Parathyroid adenoma (tissue), 2 donors: ENCODE measurements around the gene GDNF.

ENCODE experiments used
- H2AFZ ChIP-seq: fragments of 300-600 bp; sonication (generic); one replicate; pipeline ENCODE4 v1.7.0; 2017; ENCODE audit warnings: antibody characterized with exemption, mild to moderate bottlenecking
- H3K27ac ChIP-seq: fragments of 300-600 bp; sonication (generic); one replicate; pipeline ENCODE4 v1.7.0; 2017
- H3K27me3 ChIP-seq: fragments of 300-600 bp; sonication (generic); one replicate; pipeline ENCODE4 v1.7.0; 2017; ENCODE audit warnings: low read length; ENCODE audit not compliant: control insufficient read depth, insufficient read depth
- H3K36me3 ChIP-seq: fragments of 300-600 bp; sonication (generic); one replicate; pipeline ENCODE4 v1.7.0; 2017; ENCODE audit warnings: low read length; ENCODE audit not compliant: control insufficient read depth, insufficient read depth
- H3K4me1 ChIP-seq: fragments of 300-600 bp; sonication (generic); one replicate; pipeline ENCODE4 v1.7.0; 2017; ENCODE audit warnings: control low read depth
- H3K4me2 ChIP-seq: fragments of 300-600 bp; sonication (generic); one replicate; pipeline ENCODE4 v1.7.0; 2017; ENCODE audit warnings: low read length
- H3K4me3 ChIP-seq: fragments of 300-600 bp; sonication (generic); one replicate; pipeline ENCODE4 v1.7.0; 2017; ENCODE audit warnings: low read depth, low read length
- H3K79me2 ChIP-seq: fragments of 300-600 bp; sonication (generic); one replicate; pipeline ENCODE4 v1.7.0; 2017; ENCODE audit warnings: control low read depth
- H3K9ac ChIP-seq: fragments of 300-600 bp; sonication (generic); one replicate; pipeline ENCODE4 v1.7.0; 2017; ENCODE audit warnings: mild to moderate bottlenecking
- H3K9me3 ChIP-seq: fragments of 300-600 bp; sonication (generic); one replicate; pipeline ENCODE4 v1.7.0; 2017; ENCODE audit warnings: low read length; ENCODE audit not compliant: control insufficient read depth
- TF ChIP-seq, protein P1 (sequence below): fragments of 300-600 bp; sonication (generic); IDR thresholded peaks from one replicate; pipeline ENCODE4 v1.7.0; 2017; ENCODE audit warnings: antibody characterized with exemption, mild to moderate bottlenecking
- donor health status: primary hyperparathyroidism.

The GDNF gene

DNA sequence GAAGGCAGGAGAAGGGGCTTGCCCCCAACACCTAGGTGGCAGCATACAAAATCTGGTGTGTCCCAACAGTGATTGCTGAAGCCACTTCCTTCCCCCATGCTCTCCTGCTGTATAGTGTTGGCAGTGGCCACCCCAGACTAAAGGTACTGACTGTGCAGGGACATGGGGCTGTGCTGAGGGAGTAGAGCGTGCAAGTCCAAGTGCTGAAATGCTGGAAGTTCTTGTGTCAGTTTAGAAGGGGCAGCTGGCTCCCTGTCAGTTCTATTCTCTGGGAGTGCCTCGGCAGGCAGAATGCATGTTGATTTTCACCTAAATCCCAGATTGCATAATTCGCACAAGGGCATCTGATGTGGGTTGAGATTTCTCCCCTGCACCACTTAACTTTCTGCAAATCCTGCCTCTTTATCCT is 68.6 kb downstream of the GDNF start:
- H2AFZ ChIP-seq, result no peak overlapping the region
- H3K4me1 ChIP-seq, result no peaks in the 10 kb centered on the region
- no peak overlapping the region for H3K27ac ChIP-seq
- no peaks in the 10 kb centered on the region for H3K9me3 ChIP-seq
- H3K36me3 ChIP-seq, result no peaks in the 10 kb centered on the region
- no peaks in the 10 kb centered on the region for H3K79me2 ChIP-seq
- no peak overlapping the region for H3K9ac ChIP-seq
- no peak overlapping the region for H3K4me3 ChIP-seq
- TF ChIP-seq, protein P1, sequence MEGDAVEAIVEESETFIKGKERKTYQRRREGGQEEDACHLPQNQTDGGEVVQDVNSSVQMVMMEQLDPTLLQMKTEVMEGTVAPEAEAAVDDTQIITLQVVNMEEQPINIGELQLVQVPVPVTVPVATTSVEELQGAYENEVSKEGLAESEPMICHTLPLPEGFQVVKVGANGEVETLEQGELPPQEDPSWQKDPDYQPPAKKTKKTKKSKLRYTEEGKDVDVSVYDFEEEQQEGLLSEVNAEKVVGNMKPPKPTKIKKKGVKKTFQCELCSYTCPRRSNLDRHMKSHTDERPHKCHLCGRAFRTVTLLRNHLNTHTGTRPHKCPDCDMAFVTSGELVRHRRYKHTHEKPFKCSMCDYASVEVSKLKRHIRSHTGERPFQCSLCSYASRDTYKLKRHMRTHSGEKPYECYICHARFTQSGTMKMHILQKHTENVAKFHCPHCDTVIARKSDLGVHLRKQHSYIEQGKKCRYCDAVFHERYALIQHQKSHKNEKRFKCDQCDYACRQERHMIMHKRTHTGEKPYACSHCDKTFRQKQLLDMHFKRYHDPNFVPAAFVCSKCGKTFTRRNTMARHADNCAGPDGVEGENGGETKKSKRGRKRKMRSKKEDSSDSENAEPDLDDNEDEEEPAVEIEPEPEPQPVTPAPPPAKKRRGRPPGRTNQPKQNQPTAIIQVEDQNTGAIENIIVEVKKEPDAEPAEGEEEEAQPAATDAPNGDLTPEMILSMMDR, result no peak
- H3K27me3 ChIP-seq, result no peaks in the 10 kb centered on the region
- no peak overlapping the region for H3K4me2 ChIP-seq

DNA sequence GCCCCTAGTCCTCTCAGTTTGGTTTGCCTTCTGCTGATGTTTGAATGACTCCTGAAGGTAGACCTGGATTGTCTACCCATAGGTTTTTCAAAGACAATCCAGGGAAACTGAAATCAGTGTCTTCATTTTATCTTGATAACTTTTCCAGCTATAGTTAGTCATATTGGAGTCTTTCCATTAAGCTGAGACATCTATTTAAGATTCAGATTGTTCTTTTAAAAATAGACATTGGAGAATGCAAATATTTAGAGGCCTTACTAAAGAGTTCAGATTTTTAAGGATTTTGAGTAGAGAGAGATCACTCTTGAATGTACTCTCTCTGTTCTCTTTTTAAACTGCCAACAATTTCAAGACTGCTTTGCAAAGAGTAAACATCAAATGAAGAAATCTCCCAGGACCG is 69.1 kb downstream of the GDNF start:
- Histone ChIP-seq H3K4me1 (no peaks in the 10 kb centered on the region), H3K4me2 (no peak overlapping the region), H2AFZ (no peak overlapping the region), H3K27me3 (no peaks in the 10 kb centered on the region), H3K4me3 (no peak overlapping the region), H3K79me2 (no peaks in the 10 kb centered on the region), H3K27ac (no peak overlapping the region), H3K9ac (no peak overlapping the region), H3K36me3 (no peaks in the 10 kb centered on the region), H3K9me3 (no peaks in the 10 kb centered on the region)
- TF ChIP-seq, protein P1, result no peak

DNA sequence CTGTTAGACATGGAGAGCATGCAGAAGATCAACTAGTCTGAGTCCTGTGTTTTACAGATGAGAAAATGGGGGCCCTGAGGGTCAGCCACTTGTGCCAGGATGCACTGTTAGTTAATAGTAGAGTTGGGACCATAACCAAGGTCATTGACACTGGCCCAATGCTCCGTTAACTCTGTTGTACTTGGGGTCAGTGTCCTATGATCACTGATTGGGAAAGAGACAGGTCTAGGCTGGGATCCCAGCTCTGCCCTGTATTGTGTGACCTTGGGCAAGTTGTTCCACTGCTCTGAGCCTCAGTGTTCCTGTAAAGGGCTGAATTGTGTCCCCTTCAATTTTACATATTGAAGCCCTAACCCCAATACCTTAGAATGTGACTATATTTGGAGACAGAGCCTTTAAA is 70.0 kb downstream of the GDNF start:
- no peak overlapping the region for H3K27ac ChIP-seq

DNA sequence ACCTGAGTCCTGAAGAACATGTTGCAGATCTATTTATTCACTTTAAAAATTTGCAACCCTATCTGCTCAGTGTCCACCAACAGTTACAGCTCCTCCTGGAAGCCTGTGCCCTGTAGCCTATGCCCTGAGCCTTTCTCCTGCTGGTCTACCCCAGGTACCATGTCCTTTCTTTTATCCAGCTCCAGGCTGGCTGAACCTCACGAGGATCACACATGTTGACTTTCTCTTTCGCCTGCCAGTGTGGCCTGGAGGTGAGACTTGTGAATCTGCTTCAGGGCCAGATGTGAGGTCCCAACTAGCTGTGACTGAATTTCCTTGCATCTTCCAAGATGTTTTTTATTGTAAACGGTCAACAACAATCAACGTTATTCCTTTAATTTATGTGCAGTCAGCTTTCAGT is 70.7 kb downstream of the GDNF start:
- TF ChIP-seq, protein P1, result no peak
- Histone ChIP-seq H3K9ac (no peak overlapping the region), H3K27me3 (no peaks in the 10 kb centered on the region), H3K27ac (no peak overlapping the region), H3K79me2 (no peaks in the 10 kb centered on the region), H3K36me3 (no peaks in the 10 kb centered on the region), H3K4me3 (no peak overlapping the region), H3K9me3 (no peaks in the 10 kb centered on the region), H2AFZ (no peak overlapping the region), H3K4me1 (no peaks in the 10 kb centered on the region), H3K4me2 (no peak overlapping the region)

More for the DNA sequence above, 70.0 kb downstream of the GDNF start:
- H3K79me2 ChIP-seq, result no peaks in the 10 kb centered on the region
- no peak overlapping the region for H3K4me2 ChIP-seq
- H3K9me3 ChIP-seq, result no peaks in the 10 kb centered on the region
- no peak overlapping the region for H2AFZ ChIP-seq
- H3K36me3 ChIP-seq, result no peaks in the 10 kb centered on the region
- H3K27me3 ChIP-seq, result no peaks in the 10 kb centered on the region
- TF ChIP-seq, protein P1, result no peak
- no peak overlapping the region for H3K9ac ChIP-seq
- H3K4me1 ChIP-seq, result no peaks in the 10 kb centered on the region
- H3K4me3 ChIP-seq, result no peak overlapping the region

DNA sequence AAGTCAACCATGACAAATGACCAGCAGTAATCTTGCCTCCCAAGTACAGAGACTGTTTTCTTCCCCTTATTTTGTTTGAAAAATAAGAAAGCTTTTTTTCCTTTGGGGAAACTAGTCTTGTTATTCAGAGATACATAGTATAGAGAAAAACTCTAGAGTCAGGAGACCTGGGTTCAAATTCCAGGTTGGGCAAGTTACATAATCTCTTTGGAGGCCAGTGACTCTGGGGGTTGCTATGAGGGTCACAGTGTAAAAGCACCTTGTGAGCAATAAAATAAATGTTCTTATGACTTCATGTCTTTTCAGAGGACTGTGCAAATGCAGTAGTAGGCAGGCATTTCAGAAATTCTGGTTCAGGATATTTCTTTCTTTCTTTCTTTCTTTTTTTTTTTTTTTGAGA is 71.5 kb downstream of the GDNF start:
- no peak overlapping the region for H2AFZ ChIP-seq
- TF ChIP-seq, protein P1, result no peak
- H3K9me3 ChIP-seq, result no peaks in the 10 kb centered on the region
- H3K36me3 ChIP-seq, result no peaks in the 10 kb centered on the region
- H3K27ac ChIP-seq, result no peak overlapping the region
- no peaks in the 10 kb centered on the region for H3K4me1 ChIP-seq
- H3K4me2 ChIP-seq, result no peak overlapping the region
- H3K9ac ChIP-seq, result no peak overlapping the region
- no peaks in the 10 kb centered on the region for H3K27me3 ChIP-seq
- no peaks in the 10 kb centered on the region for H3K79me2 ChIP-seq
- no peak overlapping the region for H3K4me3 ChIP-seq
